SK-N-SH (cell line): ENCODE measurements around the gene PHACTR3.

ENCODE experiments used
- RFX5 ChIP-seq: IDR thresholded peaks from 2 replicates; pipeline ENCODE4 v1.6.1; 2012; ENCODE audit warnings: mild to moderate bottlenecking, improper control_type of control experiment, low read length
- TF ChIP-seq, protein P1 (sequence below): fragments of 200-600 bp; sonication (generic); IDR thresholded peaks from 2 replicates; pipeline ENCODE4 v1.6.1; 2017; ENCODE audit warnings: antibody characterized with exemption, mild to moderate bottlenecking, moderate library complexity
- TF ChIP-seq, protein P2 (sequence below): IDR thresholded peaks from 2 replicates; pipeline ENCODE4 v1.4.0; 2012; ENCODE audit warnings: low read depth

DNA sequence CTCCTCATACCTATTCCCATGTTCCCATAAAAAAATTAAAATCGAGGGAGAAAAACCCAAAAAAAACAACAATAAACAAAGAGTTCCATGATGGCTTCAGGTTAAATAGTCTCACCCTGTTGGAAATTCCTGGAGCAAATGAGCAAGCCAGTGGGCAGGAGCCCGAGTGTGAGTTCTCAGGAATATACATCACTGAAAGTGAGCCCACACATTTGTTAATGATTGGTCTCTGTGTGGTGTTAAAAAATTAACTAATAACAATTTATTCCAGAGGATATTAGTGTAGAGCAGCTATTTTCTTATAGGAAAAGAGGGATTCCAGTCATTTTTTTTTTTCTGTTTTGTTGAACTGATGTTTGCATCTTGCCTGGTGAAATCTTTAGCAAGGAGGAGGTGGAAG lies 12.9 kb downstream of the PHACTR3 start:
- TF ChIP-seq, protein P1, sequence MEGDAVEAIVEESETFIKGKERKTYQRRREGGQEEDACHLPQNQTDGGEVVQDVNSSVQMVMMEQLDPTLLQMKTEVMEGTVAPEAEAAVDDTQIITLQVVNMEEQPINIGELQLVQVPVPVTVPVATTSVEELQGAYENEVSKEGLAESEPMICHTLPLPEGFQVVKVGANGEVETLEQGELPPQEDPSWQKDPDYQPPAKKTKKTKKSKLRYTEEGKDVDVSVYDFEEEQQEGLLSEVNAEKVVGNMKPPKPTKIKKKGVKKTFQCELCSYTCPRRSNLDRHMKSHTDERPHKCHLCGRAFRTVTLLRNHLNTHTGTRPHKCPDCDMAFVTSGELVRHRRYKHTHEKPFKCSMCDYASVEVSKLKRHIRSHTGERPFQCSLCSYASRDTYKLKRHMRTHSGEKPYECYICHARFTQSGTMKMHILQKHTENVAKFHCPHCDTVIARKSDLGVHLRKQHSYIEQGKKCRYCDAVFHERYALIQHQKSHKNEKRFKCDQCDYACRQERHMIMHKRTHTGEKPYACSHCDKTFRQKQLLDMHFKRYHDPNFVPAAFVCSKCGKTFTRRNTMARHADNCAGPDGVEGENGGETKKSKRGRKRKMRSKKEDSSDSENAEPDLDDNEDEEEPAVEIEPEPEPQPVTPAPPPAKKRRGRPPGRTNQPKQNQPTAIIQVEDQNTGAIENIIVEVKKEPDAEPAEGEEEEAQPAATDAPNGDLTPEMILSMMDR: no peak
- TF ChIP-seq RFX5: no peak
- TF ChIP-seq, protein P2, sequence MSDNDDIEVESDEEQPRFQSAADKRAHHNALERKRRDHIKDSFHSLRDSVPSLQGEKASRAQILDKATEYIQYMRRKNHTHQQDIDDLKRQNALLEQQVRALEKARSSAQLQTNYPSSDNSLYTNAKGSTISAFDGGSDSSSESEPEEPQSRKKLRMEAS: no peak
